ENCODE data around the gene PLA2G4A.

DNA sequence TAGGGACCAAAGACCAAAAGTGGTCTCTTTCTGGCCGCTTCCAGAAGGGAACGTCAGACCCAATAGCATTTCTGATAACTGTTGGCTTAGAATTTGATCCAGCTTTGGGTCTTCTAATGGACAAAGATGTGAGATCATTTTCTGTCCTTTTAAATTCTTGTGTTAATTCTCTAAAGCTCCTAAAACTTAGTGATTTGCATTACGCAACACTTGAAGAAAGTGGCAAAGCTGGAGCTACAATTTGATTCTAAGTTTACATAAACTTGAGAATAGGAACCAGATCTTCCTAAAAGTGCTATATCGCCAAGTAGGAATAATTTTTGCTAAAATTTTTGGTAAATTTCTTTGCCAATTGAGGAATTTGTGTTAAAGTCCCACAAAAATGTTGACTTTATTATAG lies 21.6 kb upstream of the PLA2G4A start:
- no peak for TF ChIP-seq CTCF (IDR thresholded peaks at IDR 0.05)
- TF ChIP-seq EP300 (IDR thresholded peaks at IDR 0.05), result no peak
- no peak for TF ChIP-seq POLR2AphosphoS5 (IDR thresholded peaks at IDR 0.05)
- TF ChIP-seq POLR2A (IDR thresholded peaks at IDR 0.05; ENCODE audit: low read depth), result no peak
